HG03280 (cell line): ENCODE results near the gene MIF4GD.
"Not testable (repeated sequence)": the region's sequence is repeated elsewhere in the genome, so short reads cannot be mapped to it uniquely, and the experiment has no call there.

Source experiments
- ATAC-seq: cut with Tn5 transposase; IDR thresholded peaks from one replicate; pipeline ENCODE4 v1.9.1; 2021; ENCODE audit warnings: mild to moderate bottlenecking, moderate library complexity; ENCODE audit not compliant: unreplicated experiment

The MIF4GD gene

DNA sequence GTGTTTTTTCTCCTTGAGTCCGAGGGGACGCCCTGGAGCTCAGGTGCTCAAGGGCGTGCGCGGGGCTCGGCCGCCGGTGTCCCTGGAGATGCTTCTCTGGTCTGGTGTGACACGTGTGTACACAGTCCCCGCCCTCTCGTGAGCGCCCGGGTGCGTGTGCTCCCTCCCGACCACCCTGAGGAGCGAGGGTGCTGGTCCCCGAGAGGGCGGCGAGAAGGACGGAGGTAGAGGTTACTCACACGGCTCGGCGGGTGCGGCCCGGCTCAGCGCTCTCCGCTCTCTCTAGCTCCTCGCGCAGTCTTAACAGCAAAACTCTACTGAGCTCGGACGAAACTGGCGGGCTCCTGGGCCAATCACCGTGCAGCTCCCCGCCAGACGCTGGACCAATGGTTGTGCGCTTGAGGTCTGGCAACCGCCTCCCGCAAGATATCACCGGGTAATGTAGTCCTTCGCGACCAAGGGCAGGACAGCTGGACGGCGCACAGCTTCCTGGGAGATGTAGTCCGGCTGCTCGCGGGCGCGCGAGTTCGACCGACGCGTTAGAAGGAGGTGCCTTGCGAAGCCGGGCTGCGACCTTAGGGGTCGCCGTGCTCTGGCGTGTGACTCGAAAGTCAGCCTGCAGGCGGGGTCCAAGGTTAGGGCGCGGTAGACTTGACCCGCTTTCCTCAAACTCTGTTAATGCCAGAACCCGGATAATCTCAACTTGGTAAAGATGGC, 18.2 kb upstream of the MIF4GD start, which contains the start of gene SLC25A19:
SLC25A19 (minus strand) TSS at position 319 of the 717 bp plus-strand sequence. CDS start 2,669 bp downstream, outside the sequence.
- ATAC-seq, result peak; percentile 93

DNA sequence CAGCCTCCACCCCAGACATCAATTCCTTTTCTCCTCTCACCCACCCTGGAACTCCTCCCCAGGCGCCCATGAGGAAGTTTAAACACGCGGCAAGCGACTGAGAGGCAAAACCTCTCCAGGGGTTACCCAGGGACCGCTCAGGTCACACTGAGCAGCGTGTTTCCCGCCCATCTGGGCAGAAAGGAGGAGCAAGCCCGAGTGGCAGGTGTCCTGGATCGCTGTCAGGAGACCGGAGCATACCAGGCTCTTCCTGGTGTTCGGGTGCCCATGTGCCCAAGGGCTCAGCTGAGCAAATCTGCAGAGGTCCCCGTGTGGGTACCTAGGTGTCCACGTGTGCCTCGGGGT, 17.7 kb upstream of the MIF4GD start:
- ATAC-seq, result peak; percentile 7

DNA sequence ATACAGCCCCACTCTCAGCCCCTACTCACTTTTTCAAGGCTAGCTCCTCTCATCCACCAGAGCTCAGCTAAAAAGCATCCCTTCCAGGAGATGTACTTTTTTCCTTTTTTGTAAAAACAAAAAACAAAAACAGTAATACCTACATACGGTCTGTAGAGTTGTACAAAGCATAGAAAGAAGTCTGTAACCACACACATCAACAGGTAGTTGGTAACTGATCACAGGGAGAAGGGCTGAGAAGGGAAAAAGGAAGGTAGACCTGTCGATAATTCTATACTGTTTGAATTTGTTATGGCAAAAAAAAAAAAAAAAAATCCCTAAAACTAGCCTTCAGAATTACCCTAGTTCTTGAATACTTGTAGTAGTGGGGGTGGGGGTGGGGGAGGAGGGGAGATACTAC, 17.3 kb upstream of the MIF4GD start:
- ATAC-seq, result no peak

DNA sequence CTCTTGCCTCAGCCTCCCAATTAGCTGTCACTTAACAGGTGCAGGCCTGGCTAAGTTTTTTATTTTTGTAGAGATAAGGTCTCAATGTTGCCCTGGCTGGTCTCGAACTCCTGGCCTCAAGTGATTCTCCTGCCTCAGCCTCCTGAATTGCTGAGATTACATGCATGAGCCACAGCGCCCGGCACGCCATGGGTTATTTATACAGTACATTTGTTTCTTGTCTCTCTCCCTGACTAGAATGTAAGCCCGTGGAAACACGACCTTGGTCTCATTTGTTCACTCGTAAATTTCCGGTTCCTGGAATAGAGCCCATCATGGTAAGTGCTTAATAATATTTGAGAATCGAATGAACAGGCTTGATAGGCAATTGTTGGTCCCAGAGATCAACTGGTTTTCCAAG, 16.2 kb upstream of the MIF4GD start:
- no peak for ATAC-seq

DNA sequence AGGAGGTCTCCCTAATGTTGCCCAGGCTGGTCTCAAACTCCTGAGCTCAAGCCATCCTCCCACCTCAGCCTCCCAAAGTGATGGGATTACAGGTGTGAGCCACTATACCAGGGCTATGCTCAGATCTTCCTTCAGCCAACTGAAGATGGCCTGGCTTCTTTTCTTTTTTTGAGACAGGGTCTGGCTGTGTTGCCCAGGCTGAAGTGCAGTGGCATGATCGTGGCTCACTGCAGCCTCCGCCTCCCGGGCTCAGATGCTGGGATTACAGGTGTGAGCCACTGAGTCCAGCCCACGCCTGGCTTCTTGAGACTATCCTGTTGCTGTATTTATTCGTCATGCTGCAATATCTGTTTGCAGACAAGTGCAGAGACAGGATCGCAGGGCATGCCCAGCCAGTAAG, 14.1 kb upstream of the MIF4GD start:
- ATAC-seq, result no peak

DNA sequence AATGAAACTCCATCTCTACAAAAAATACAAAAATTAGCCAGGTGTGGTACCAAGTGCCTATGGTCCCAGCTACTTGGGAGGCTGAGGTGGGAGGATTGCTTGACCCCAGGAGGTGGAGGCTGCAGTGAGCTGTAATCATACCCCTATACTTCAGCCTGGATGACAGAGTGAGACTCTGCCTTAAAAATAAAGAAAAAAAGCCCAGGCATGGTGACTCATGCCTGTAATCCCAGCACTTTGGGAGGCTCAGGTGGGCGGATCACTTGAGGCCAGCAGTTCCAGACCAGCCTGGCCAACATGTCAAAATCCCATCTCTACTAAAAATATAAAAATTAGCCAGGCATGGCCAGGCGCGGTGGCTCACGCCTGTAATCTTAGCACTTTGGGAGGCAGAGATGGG, 9.2 kb upstream of the MIF4GD start:
- ATAC-seq, result not testable (repeated sequence)

DNA sequence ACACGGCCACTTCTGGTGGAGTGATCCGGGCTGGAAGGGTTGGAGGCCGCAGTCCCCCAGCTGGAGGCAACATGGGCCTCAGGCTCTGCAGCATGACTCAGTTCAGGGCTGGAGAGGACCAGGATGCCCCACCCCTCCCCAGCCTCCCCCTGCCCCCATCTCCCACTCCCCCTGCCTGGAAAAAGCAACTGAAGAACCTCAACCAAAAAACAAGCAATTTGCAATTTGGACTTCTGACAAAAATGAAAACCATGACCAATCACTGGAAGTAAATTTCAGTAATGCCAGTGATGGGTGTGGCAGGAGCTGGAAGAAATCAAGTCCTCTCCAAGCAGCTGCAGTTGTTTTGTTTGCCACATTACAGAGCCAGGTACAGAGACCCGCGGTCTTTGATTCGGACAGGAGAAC, 6.6 kb upstream of the MIF4GD start:
- no peak for ATAC-seq

DNA sequence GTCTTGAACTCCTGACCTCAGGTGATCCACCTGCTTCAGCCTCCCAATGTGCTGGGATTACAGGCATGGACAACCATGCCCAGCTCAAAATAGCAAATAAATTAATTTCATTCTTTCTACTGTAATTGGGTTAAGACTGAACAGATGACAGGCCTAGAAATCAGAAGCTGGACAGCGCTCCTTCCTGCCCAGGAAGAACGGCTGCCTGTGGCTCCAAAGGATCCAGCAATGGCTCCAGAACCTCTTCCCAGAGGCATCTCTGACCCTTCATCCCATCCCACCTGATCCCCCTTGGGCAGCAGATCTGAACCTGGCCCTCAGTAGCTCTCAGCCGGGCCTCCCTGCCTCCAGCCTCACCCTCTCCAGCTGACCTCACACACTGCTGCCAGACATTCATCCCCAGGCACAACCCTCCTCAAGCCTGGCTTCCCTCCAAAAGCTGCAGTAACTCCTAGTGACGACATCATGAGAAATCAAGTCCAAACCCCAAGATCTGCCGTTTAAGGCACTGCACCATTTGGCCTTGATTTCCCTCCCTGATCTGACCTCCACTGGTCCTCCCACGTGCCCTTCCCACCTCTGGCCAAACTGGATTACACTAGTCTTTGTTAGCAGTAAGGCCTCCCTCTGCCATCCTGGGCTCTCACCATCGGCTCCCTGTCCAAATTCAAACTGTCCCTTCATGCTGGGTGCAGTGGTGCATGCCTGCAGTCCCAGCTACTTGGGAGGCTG, 3.1 kb upstream of the MIF4GD start:
- no peak for ATAC-seq

DNA sequence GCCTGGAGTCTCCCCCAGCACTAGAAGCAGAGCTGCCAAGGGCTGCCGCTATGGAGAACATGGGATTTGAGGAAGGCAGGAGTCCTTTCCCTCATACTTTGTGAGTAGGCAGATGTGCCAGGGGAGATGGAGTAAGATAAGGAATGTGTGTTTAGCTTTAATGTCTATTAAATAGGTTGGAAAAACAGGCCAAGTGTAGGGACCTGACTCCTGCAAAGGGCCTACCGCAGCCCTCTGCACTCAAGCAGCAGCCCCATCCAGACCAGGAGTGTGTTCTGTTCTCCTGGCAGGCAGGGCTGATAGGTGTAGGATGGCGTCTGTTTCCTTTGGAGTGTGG, 1.8 kb upstream of the MIF4GD start:
- ATAC-seq, result no peak

DNA sequence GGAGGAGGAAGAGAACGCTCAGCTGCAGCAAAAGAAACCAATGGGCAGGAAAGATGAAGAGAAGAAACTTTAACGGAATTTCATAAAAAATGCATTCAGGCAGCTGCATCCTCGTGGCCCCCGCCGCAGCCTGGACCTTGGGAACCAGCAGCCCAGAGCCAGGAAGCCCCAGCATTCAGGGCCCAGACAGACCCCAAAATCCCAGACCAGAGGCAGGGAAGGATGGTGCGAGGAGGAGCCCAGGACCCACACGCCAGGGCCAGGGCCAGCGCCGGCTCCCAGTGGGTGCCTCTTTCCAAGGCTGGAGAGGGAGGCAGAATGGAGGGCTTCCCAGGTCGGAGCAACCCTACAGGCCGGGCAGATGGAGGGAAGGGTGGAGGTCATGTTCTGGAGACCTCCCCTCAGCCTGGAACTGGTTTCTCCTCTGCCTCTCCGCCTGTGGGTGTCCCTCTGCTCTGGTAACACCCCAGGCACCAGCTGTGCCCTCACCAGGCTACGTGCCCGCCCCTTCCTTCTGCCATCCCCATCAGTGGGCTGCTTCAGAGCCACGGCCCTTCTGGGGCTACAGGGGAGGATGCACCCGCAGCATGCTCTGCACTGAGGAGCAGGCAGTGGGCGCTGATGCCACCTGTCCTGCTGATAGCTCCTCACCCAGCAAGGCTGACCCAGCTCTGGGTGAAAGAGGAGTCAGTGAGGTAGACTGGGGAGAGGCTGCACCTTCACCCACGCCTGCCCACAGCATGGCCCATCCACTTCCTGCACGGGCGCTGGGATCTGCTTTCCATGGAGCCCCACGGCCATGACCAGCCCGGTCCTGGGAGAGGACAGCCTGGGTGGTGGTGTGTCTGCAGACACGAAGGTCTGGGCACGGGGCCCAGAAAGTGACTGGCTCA, 1.2 kb upstream of the MIF4GD start:
- ATAC-seq, result no peak

DNA sequence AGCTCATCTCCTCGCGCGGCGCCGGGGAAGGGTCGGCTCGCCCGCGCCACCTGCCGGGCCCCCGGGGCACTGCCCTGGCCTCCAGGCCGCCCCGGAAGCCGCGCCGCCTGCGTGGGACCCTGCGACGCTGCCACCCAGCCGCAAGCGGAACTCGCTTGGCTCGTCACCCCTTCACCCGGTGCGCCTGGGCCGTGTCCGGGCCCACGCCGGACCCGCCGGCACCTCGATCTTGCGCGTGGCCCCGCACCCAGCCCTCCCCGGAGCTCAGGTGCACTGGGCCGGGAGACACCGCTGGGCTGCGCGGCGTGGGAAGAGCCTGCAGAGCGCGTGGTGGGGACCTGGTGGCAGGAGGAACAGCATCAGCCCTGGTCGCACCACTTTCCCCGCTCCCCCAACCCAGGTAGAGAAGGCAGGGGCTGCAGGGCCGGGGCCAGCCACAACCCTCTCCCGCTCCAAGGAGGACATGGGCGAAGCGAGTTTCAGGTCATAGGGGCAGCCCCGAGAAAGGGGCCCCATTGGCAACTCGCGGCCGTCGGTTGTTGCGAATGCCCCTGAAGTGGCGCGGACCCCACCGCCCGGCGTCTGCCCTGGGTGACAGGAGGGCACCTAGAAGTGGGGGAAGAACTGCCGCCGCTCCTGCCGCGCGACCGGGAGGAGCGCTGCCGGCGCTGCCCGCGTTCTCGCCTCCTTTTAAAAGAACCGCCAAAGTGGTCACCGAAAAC, 363 bp upstream of the MIF4GD start:
- ATAC-seq, result peak; percentile 77

DNA sequence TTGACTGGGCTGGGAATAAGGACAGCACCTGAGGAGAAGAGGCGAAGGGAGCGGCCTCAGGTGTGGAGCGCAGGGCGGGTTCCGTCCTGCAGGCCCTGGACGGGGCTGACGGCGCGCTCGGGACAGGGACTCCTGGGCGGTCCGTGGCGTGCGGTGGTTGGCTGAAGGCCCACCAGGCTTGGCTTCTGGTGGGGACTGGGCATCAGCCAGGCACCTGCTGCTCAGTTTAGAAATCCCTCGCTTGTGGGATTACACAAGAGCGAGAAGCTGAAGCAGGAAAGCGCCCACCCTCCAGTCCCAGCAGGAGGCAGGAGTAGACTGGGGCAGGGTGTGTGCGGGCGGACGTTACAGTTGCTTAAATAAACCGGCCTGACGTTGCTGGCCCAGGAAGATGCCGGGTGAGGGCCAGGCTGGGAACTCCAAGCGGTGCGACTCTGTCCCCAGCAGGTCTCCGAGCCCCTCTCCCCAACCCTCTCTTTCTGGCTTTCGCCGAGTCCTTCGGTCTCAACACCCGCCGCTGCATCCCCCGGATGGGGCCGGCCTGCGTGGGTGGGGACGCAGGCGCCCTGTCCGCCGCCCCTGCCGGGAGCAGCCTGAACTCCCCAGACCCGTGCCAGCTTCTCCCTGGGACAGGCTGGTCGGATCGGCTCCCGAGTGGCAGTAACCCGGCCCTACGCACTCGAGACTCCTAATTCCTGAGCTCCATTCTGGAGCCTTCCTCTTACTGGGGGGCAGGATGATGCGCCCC, 639 bp downstream of the MIF4GD start:
- ATAC-seq, result peak; percentile 33

DNA sequence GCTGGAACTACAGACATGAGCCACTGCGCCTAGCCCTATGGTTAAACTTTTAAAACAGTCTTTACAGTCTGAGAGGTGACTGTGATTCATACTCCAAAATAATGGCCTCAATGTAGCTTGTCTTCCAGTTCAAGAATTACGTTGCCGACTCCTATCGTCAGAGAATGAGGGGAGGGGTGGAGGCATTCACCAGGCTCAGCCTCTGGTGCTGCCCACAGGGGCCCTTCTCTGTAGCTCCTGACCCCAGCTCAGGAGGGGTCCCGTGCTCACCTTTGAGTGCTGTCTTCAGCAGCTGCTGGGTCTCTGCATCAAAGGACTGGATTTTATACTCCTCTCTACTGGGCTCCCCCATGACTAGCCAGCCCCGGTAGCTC, 1.2 kb downstream of the MIF4GD start:
- peak; percentile 1 for ATAC-seq

DNA sequence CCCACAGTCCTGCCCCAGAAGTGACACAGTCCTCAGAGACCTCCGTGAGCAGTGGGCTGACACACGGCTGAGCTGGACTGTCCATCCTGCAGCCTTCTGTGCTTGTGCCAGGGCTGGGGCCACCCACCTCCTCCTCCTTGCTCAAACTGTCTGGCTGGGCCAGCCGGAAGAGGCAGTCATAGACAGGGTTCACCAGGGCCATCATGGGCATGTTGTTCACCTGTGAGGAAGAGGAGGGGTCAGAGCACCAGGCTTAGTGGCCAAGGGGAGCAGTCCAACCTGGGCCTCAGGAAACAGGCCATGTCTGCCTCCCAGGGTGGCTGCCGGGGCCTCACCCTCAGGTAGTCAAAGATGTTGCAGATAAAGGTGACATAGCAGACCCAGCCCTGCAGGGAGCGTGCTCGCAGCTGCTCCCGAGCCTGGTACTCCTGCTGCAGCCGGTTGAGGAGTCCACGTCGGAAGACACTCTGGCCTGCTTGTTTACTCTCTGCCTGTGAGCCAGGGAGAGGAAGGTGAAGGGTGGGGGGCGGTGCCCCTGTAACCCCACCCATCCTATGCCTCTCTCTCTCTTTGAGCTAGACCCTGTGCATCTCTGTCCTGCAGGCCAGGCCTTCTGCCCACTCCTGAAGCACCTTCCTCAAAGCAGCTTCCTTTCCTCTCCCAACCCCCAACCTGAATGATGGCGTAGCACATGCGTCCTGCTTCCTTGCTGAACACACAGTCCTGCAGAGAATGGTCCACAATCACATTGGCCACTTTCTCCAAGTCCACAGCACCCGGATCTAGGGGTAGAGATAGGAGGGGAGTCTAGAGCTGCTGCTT, 3.4 kb downstream of the MIF4GD start:
- no peak for ATAC-seq

DNA sequence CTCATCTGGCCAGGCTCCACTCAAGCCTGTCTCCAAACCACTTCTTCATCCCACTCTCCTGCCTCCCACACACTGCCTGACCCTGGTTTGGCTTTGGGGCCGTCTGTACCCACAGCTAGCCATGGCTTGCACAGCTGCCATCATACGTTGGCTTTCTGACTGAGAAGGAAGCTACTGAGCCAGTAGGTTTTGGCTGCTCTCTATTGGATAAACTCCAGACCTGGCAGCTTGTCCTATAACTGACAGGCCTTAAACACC, 3.9 kb downstream of the MIF4GD start:
- no peak for ATAC-seq

DNA sequence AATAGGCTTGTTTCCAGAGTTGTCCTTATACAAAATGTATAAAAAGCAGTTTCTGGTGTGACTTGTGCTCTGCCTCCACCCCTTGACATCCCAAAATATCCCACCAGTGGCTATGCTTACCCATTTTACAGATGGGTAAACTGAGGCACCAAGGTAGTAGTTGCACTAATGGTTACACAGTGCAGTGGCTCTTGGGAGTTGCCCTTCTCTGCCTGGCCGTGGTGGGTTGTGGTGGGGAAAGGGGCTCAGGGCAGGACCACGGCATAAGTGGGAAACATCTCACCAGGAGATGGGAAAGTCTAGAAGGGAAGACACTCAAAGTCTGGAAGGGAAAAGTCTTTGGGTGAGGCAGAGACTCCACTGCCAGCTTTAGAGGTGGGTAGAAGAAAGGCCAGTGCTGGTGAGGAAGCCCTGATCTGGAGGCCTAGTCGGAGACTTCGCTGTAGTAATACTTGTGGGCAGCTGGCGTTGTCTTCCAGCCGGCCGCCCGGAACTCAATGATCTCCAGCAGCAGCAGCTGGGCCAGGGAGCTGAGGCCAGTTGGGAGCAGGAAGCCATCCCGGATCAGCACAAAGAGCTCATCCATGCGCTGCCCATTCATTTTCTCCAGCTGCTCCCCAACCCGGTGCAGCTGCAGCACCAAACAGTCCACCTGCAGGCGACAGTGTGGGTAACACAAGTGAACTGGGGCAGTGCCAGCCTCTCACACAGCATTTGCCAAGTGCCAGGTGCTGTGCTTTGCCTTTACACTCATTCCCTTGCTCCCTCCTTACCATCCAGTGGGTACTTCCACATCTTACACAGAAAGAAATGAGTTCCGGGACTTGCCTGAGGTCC, 4.5 kb downstream of the MIF4GD start:
- no peak for ATAC-seq

DNA sequence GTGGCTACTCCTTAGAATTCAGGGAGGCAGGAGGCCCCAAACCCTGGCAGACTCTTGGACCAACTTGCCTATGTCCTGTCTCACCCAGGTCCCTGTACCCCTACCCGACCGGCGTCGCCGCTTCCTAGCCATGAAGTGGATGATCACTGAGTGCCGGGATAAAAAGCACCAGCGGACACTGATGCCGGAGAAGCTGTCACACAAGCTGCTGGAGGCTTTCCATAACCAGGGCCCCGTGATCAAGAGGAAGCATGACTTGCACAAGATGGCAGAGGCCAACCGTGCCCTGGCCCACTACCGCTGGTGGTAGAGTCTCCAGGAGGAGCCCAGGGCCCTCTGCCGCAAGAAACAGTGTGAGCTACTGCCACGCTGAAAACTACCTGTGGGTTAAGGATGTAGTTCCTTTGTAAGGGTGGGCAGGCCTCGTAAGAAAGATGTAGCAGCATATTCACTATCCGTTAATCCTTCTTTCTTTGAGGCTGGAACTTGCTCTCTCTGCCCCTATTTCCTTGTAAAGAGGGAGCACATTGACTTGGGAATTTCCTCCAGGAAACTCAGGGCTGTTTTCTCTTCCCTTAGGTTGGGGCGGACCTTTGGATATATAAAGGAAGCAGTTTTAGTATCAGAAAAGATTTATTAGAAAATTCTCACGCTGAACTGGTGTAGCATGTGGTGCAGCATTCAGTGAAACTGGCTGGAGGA, 5.3 kb downstream of the MIF4GD start:
- ATAC-seq, result no peak

DNA sequence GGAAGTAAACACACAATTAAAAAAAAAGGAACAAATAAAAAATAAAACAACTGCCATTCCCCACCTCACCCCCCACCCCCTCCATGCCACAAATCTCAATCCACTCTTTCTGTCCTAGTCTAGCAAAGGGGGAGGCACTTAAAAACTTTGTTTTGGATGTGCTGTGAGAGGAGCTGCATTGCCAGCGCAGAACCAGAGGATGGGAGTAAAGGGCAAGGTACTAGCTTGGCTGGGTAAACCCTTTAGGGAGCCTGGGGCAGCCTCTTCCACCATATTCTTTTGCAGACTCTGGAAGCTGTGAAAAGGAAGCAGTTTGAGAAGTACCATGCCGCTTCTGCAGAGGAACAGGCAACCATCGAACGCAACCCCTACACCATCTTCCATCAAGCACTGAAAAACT, 8.0 kb downstream of the MIF4GD start:
- no peak for ATAC-seq
